AG08396 (cell line): Measurements from ENCODE around the gene CLASP1.
"Not testable (repeated sequence)": the region's sequence is repeated elsewhere in the genome, so short reads cannot be mapped to it uniquely, and the experiment has no call there.

Experiments
- DNase-seq: peaks from one replicate; pipeline ENCODE4 v3.0.0; 2012; ENCODE audit warnings: low spot score, mixed read lengths

Gene CLASP1

GRCh38 chr2:121419081-121419699 is 230.1 kb downstream of the CLASP1 start:
- no peak for DNase-seq

- DNase-seq: no peak
Observed at GRCh38 chr2:121418494-121419058, 230.7 kb downstream of the CLASP1 start.

- no peak for DNase-seq
Observed at GRCh38 chr2:121417826-121418225, 231.4 kb downstream of the CLASP1 start.

- DNase-seq: no peak
Observed at GRCh38 chr2:121415727-121416126, 233.5 kb downstream of the CLASP1 start.

- no peak for DNase-seq
Observed at GRCh38 chr2:121412349-121412748, 236.9 kb downstream of the CLASP1 start.

- no peak for DNase-seq
Observed at GRCh38 chr2:121409966-121410365, 239.3 kb downstream of the CLASP1 start.

GRCh38 chr2:121409388-121409787 is 239.9 kb downstream of the CLASP1 start:
- no peak for DNase-seq

- DNase-seq: no peak
Observed at GRCh38 chr2:121408641-121409040, 240.6 kb downstream of the CLASP1 start.

- no peak for DNase-seq
Observed at GRCh38 chr2:121405233-121405632, 244.0 kb downstream of the CLASP1 start.

GRCh38 chr2:121400201-121400600 is 249.1 kb downstream of the CLASP1 start:
- DNase-seq: peak; percentile 39

- no peak for DNase-seq
Observed at GRCh38 chr2:121398853-121399252, 250.4 kb downstream of the CLASP1 start.

GRCh38 chr2:121390082-121390692 is 259.1 kb downstream of the CLASP1 start:
- no peak for DNase-seq

- DNase-seq: no peak
Observed at GRCh38 chr2:121388371-121388770, 260.9 kb downstream of the CLASP1 start.

GRCh38 chr2:121387591-121388325 is 261.5 kb downstream of the CLASP1 start:
- DNase-seq: no peak

GRCh38 chr2:121386707-121387106 is 262.6 kb downstream of the CLASP1 start:
- DNase-seq: no peak

- DNase-seq: no peak
Observed at GRCh38 chr2:121386102-121386501, 263.2 kb downstream of the CLASP1 start.

GRCh38 chr2:121382744-121383143 is 266.5 kb downstream of the CLASP1 start:
- no peak for DNase-seq

GRCh38 chr2:121377646-121378045 is 271.6 kb downstream of the CLASP1 start:
- DNase-seq: no peak

- no peak for DNase-seq
Observed at GRCh38 chr2:121376535-121377250, 272.6 kb downstream of the CLASP1 start.

- DNase-seq: peak; percentile 49
Observed at GRCh38 chr2:121375621-121376159, 273.6 kb downstream of the CLASP1 start.

GRCh38 chr2:121374412-121375075 is 274.7 kb downstream of the CLASP1 start:
- DNase-seq: not testable (repeated sequence)
